Colonic mucosa (tissue), 4 donors: ENCODE results near the gene DAGLA. TPM values are rescaled to one million over a fixed set of nuclear protein-coding genes. Genes with fewer than 3 reads are reported as not detected.

Experiments used
- DNase-seq: peaks from one replicate; pipeline ENCODE4 v3.0.0-alpha.2; 2020
- H3K27ac ChIP-seq: fragments of 200-600 bp; one replicate; pipeline ENCODE4 v1.8.0; 2021
- H3K27me3 ChIP-seq: fragments of 200-600 bp; one replicate; pipeline ENCODE4 v1.8.0; 2021
- H3K36me3 ChIP-seq: fragments of 200-600 bp; one replicate; pipeline ENCODE4 v1.8.0; 2021
- H3K4me1 ChIP-seq: fragments of 200-600 bp; one replicate; pipeline ENCODE4 v1.8.0; 2021; ENCODE audit warnings: mild to moderate bottlenecking
- H3K4me3 ChIP-seq: fragments of 200-600 bp; one replicate; pipeline ENCODE4 v1.8.0; 2021
- H3K9ac ChIP-seq, 2 donors: one replicate each; pipeline ENCODE4 v1.7.0; 2013; ENCODE audit warnings: control low read depth in 2 of 2, low read depth in 2 of 2, low read length in 2 of 2
- H3K9me3 ChIP-seq: fragments of 200-600 bp; one replicate; pipeline ENCODE4 v1.8.0; 2021
- intact Hi-C: fragments of 100-400 bp; cut with DNase I; formaldehyde crosslinking; loops from one replicate; pipeline ENCODE4 v1.14.1; 2022
- total RNA-seq, 2 donors: library from RNA; stranded (reverse); fragmentation: NEBNext Ultra II Directional in 1 of 2; extraction: Animal tissue kit (Norgen Biotek cat#: 25700) in 1 of 2; gene quantifications; one replicate each; pipeline ENCODE4 v1.2.1, GENCODE V29; 2021
- TF ChIP-seq, protein P1 (sequence below): fragments of 200-600 bp; IDR thresholded peaks from one replicate; pipeline ENCODE4 v1.8.0; 2022; ENCODE audit warnings: antibody characterized with exemption, mild to moderate bottlenecking
- donor health status: healthy.
- donor health status: DM: no; HTN: no; CAD: no.
- donor health status: DM: no; HTN: no; CAD: no.

The DAGLA gene
- total RNA-seq, 2 donors from 2014 or later = 7.5 to 12.2 TPM

- Histone ChIP-seq H3K9ac (no peak overlapping the region), H3K36me3 (no peaks in the 10 kb centered on the region), H3K4me1 (peaks cover 6% of the 10 kb centered on the region), H3K27ac (no peak overlapping the region), H3K9me3 (no peaks in the 10 kb centered on the region), H3K4me3 (no peak overlapping the region), H3K27me3 (no peaks in the 10 kb centered on the region)
- no peak for DNase-seq
- intact Hi-C loops = no loop called here
- TF ChIP-seq, protein P1, sequence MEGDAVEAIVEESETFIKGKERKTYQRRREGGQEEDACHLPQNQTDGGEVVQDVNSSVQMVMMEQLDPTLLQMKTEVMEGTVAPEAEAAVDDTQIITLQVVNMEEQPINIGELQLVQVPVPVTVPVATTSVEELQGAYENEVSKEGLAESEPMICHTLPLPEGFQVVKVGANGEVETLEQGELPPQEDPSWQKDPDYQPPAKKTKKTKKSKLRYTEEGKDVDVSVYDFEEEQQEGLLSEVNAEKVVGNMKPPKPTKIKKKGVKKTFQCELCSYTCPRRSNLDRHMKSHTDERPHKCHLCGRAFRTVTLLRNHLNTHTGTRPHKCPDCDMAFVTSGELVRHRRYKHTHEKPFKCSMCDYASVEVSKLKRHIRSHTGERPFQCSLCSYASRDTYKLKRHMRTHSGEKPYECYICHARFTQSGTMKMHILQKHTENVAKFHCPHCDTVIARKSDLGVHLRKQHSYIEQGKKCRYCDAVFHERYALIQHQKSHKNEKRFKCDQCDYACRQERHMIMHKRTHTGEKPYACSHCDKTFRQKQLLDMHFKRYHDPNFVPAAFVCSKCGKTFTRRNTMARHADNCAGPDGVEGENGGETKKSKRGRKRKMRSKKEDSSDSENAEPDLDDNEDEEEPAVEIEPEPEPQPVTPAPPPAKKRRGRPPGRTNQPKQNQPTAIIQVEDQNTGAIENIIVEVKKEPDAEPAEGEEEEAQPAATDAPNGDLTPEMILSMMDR = no peak
These were observed 36.5 kb downstream of the DAGLA start for GRCh38 chr11:61716478-61717285.

GRCh38 chr11:61717286-61718033, 37.3 kb downstream of the DAGLA start:
- no peak overlapping the region for H3K9ac ChIP-seq
- H3K4me1 ChIP-seq = peaks cover 6% of the 10 kb centered on the region
- no peaks in the 10 kb centered on the region for H3K27me3 ChIP-seq
- TF ChIP-seq, protein P1 = no peak
- no peaks in the 10 kb centered on the region for H3K36me3 ChIP-seq
- H3K9me3 ChIP-seq = no peaks in the 10 kb centered on the region
- intact Hi-C loops = no loop called here
- no peak overlapping the region for H3K4me3 ChIP-seq
- no peak for DNase-seq
- H3K27ac ChIP-seq = no peak overlapping the region

DNA sequence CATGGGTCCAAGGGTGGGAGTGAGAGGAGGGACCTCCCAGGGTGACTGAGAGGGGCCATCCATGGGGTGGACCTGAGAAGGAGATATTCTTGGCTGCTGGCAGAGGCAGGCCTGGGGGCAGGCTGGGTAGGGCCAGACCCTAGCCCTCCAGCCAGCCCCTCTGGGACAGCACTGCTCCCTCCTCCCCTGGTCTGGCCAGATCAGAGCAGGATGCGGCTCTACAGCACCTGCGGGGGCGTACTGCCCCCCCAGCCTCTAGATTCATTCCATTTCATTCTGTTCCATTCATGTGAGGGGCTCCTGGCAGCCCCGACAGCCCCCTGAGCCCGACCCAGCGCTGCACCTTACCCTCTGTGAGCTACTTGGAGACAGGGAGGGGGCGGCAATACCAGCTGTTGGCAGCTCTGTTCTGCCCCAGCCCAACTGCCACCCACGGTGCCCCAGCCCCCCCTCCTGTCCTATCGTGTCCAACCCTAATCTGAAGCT, 37.9 kb downstream of the DAGLA start:
- TF ChIP-seq, protein P1 = no peak
- H3K9ac ChIP-seq = peak overlapping the region in 1 of 2 donors; percentile 65
- H3K4me3 ChIP-seq = no peak overlapping the region
- no peak overlapping the region for H3K27ac ChIP-seq
- no peak for DNase-seq
- H3K4me1 ChIP-seq = peaks cover 6% of the 10 kb centered on the region
- no peaks in the 10 kb centered on the region for H3K27me3 ChIP-seq
- H3K36me3 ChIP-seq = no peaks in the 10 kb centered on the region
- intact Hi-C loops = no loop called here
- no peaks in the 10 kb centered on the region for H3K9me3 ChIP-seq

- Histone ChIP-seq H3K27ac (no peak overlapping the region), H3K4me1 (peaks cover 6% of the 10 kb centered on the region), H3K4me3 (peak overlapping the region; percentile 11), H3K9me3 (no peaks in the 10 kb centered on the region), H3K9ac (peak overlapping the region in 1 of 2 donors; percentile 24), H3K36me3 (no peaks in the 10 kb centered on the region), H3K27me3 (no peaks in the 10 kb centered on the region)
- intact Hi-C loops = no loop called here
- TF ChIP-seq, protein P1 = no peak
- DNase-seq = no peak
These were observed 38.6 kb downstream of the DAGLA start for GRCh38 chr11:61718621-61719302.

DNA sequence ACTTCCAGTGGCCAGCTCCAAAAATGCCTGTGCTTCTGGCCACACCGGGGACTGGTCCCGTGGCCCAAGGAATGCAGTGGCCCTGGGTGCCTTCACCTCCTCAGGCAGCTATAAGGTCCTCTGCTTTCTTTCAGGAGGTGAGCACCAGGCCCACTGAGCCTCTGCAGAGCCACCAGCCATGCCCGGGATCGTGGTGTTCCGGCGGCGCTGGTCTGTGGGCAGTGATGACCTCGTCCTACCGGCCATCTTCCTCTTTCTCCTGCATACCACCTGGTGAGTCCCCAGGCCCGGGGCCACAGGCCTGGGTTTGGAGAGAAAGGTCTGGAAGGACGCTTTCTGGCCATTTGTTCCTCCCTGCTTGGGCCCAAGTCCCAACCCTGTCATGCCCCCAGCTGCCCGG, 39.8 kb downstream of the DAGLA start:
- Histone ChIP-seq H3K9ac (no peak overlapping the region), H3K27ac (no peak overlapping the region), H3K27me3 (no peaks in the 10 kb centered on the region), H3K4me1 (peaks cover 6% of the 10 kb centered on the region), H3K4me3 (no peak overlapping the region), H3K36me3 (no peaks in the 10 kb centered on the region), H3K9me3 (no peaks in the 10 kb centered on the region)
- DNase-seq = no peak
- TF ChIP-seq, protein P1 = no peak
- intact Hi-C loops = no loop called here
